Gastroesophageal sphincter (tissue), 3 donors: Measurements from ENCODE around the gene AUTS2.

Experiments used
- CTCF ChIP-seq, 4 experiments: fragments of 200-600 bp in 2 of 4; fragments of 450-650 bp in 2 of 4; sonication (generic) in 1 of 4; IDR thresholded peaks; one replicate each; pipeline ENCODE4 v1.5.1; 2017 to 2019; ENCODE audit warnings: antibody characterized with exemption in 4 of 4, mild to moderate bottlenecking in 2 of 4, moderate library complexity in 2 of 4
- EP300 ChIP-seq: sonication (generic); formaldehyde crosslinking; IDR thresholded peaks from one replicate; pipeline ENCODE4 v1.6.1; 2017; ENCODE audit warnings: antibody characterized with exemption, mild to moderate bottlenecking
- POLR2A ChIP-seq, 2 donors: fragments of 450-650 bp; IDR thresholded peaks; one replicate each; pipeline ENCODE4 v1.6.1; 2017; ENCODE audit warnings: antibody characterized with exemption in 2 of 2, mild to moderate bottlenecking in 2 of 2, moderate library complexity in 1 of 2
- POLR2AphosphoS5 ChIP-seq: sonication (generic); formaldehyde crosslinking; IDR thresholded peaks from one replicate; pipeline ENCODE4 v1.6.1; 2017; ENCODE audit warnings: antibody characterized with exemption

GRCh38 chr7:70588191-70588921, 990.1 kb downstream of the AUTS2 start:
- no peak for TF ChIP-seq EP300
- TF ChIP-seq CTCF (IDR thresholded peaks at IDR 0.05): no peak
- TF ChIP-seq POLR2A (IDR thresholded peaks at IDR 0.05): no peak
- no peak for TF ChIP-seq POLR2AphosphoS5
